Measurements from ENCODE around the gene PP2D1.
"Not testable (repeated sequence)": the region's sequence is repeated elsewhere in the genome, so short reads cannot be mapped to it uniquely, and the experiment has no call there.

The PP2D1 gene

DNA sequence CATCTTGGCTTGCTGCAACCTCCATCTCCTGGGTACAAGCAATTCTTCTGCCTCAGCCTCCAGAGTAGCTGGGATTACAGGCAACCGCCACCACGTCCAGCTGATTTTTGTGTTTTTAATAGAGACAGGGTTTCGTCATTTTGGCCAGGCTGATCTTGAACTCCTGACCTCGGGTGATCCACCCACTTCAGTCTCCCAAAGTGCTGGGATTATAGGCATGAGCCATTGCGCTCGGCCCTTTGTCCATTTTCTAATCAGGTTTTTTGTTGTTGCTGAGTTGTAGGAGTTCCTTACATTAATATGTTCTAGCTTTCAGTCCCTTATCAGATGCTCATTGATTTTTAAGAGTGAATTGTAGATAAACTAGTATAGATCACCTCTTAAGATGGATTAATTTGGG is 44.9 kb downstream of the PP2D1 start:
- DNase-seq: no peak

DNA sequence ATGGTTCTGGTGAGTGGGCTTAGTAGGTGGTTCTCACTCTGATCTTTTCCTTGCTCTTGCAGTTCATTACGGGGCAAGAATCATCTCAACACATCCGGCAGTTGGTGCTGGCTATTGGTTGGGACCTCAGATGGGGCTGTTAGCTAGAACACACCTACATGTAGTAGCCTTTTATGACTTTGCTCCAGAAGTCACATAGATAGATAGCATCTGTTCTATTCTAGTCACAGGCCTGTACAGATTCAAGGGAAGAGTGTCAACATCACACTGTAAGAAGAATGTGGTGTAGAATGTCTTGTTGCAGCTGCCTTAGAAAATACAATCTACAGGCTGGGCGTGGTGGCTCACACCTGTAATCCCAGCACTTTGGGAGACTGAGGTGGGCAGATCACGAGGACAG is 50.1 kb downstream of the PP2D1 start:
- no peak for DNase-seq

GRCh38 chr3:19960696-19961095 is 51.4 kb downstream of the PP2D1 start:
- no peak for DNase-seq

DNA sequence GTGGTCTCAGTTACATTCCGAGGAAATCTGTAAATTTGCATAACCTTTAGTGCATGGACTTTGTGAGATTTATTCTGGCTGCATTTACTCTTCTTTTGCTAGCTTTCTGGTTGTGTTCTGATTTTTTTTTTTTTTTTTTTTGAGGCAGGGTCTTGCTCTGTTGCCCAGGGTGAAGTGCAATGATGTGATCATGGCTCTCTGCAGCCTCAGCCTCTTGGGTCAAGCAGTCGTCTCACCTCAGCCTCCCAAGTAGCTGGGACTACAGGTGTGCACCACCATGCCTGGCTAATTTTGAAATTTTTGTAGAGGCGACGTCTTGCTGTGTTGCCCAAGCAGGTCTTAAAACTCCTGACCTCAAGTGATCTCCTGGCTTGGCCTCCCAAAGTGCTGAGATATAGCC is 52.6 kb downstream of the PP2D1 start:
- DNase-seq: no peak

- DNase-seq: not testable (repeated sequence)
Observed at GRCh38 chr3:19957354-19957753, 54.7 kb downstream of the PP2D1 start.

DNA sequence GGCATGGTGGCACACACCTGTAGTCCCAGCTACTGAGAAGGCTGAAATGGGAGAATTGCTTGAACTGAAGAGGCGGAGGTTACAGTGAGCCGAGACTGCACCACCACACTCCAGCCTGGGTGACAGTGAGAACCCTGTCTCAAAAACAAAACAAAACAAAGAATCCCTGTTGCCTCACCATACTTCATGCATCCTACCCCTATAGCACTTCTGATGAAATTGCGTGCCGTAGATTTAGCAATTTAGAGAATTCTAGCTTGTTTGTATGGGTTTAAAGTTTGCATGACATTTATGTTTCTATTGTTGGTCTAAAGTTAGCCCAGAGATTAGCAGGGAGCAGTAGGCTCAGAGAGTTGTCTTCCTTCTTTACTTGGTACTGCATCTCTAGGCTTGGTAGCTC is 57.4 kb downstream of the PP2D1 start:
- DNase-seq: no peak

DNA sequence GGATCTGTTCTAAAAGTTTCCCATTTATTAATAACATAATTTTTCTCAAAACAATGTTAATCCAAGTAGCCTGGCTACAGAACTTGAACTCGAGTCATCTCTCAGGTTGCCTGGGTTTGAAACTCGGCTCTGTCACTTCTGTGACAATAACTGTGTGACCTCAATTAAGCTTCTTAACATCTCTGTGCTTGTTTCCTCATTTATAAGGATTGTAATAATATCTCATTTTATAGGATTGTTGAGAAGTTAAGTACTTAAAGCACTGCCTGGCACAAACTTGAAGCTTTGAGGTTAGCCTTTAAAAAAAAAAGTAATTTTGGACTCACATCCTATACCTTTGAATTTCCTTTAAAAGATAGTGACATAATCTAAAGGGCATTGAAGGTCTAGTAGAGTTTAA is 61.7 kb downstream of the PP2D1 start:
- no peak for DNase-seq

- DNase-seq: no peak
Observed at GRCh38 chr3:19948226-19948591, 63.9 kb downstream of the PP2D1 start.

GRCh38 chr3:19947549-19948225 is 64.4 kb downstream of the PP2D1 start:
- no peak for DNase-seq

- peak; percentile 99 for DNase-seq
Observed at GRCh38 chr3:19946832-19947548, 65.1 kb downstream of the PP2D1 start, which contains the start of gene RAB5A. Gene RAB5A (plus strand): TSS chr3:19947097. CDS start chr3:19950899, 3,802 bp downstream.

DNA sequence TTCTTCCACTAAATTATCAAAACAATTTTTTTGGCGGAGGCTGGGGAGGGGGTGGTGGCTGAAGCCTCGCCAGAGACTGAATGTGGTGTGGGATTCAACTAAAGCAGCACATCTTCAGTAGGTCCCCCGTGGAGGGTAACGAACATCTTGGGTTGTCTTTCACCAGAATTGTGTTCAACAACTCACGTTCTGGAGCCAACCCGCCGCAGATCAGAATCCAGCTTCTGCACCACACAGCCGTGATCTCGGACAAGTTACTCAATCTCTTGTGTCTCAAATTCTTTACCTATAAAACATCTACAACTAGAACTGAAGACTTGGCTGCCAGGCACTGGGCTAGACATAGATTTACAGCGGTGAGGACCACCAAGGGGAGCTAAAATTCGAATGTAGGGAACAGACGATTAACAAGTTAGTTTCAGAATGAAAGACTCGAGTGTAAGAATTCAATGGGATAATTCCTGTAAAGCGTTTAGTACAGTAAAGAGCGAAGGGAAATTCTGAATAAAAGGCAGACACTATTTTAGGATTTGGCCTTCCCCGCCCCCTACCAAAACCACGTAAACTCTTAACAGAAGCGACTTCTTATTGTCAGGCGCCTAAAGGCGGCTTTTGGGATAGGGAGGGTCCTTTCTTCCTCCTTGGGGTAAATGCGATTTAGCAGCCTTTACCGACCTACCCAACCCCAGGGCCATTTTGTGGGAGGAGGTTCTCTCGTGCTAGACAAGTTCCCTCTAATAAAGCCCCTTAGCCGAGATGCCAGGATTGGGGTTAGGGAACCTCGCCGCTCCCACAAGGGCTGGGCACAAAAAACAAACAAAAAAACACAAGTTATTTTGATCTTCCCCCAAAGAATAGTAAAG is 65.9 kb downstream of the PP2D1 start:
- no peak for DNase-seq

- no peak for DNase-seq
Observed at GRCh38 chr3:19945534-19945933, 66.5 kb downstream of the PP2D1 start.

GRCh38 chr3:19940643-19941042 is 71.4 kb downstream of the PP2D1 start:
- no peak for DNase-seq

DNA sequence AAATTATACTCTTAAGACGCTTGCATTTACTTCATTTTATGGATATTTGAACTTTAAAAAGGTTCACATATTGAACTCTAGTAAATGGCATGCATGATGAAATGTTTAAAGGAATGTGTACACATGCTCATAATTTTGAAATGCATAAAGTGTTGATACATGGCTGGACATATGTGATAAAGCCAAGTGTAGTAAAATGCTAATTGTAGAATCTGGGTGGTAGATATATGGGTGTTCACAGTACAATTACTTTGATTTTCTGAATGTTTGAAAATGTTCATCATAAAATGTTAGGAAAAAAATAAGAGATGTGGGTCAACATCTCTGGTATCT is 73.8 kb downstream of the PP2D1 start:
- no peak for DNase-seq

- DNase-seq: no peak
Observed at GRCh38 chr3:19937459-19938294, 74.4 kb downstream of the PP2D1 start.

Data from eye (tissue), 1 donor.